ENCODE results near the gene MLX. TPM values are rescaled to one million over a fixed set of nuclear protein-coding genes. Genes with fewer than 3 reads are reported as not detected.

MLX gene
- total and polyA plus RNA-seq, 2 donors (not counting 1 experiment from before 2014, with no cell fraction given): 62.4 to 66.6 TPM

- H2AFZ ChIP-seq (ENCODE audit: insufficient read depth, low read depth, low read length, poor library complexity, severe bottlenecking): peak overlapping the region; percentile 98
- CTCF ChIA-PET: interaction anchor here (0.6 to 3.3 kb wide), 20 partner anchors 11 to 825 kb away, joined by 3 to 35 read pairs (median 4); partner anchors contain the start of genes PLEKHH3 and PSMC3IP
- WGBS (ENCODE audit: insufficient coverage): 1% methylated on average over 27 of the region's 30 CpGs
These were observed 41.6 kb downstream of the MLX start for GRCh38 chr17:42608305-42609181.

More at GRCh38 chr17:42608305-42609181, 41.6 kb downstream of the MLX start:
- H3K4me2 ChIP-seq (replicated peaks; ENCODE audit: low read depth, low read length, poor library complexity, severe bottlenecking): peak overlapping the region; percentile 82
- H3K9ac ChIP-seq (ENCODE audit: low read length): peak overlapping the region; percentile 91
- peaks cover 49% of the 10 kb centered on the region for H4K20me1 ChIP-seq (ENCODE audit: control insufficient read depth, insufficient read depth, low read length, poor library complexity, severe bottlenecking)
- POLR2A ChIA-PET: interaction anchor here (0.6 to 3.0 kb wide), 6 partner anchors 17 to 232 kb away, joined by 3 to 19 read pairs (median 5); partner anchors contain the start of genes PLEKHH3 and PSMC3IP
- Mint-ChIP-seq H3K27me3 (no peaks in the 10 kb centered on the region), H3K4me1 (peaks cover 56% of the 10 kb centered on the region), H3K4me3 (peak overlapping the region; percentile 100), H3K9me3 (ENCODE audit: insufficient read depth) (no peaks in the 10 kb centered on the region), H3K27ac (peak overlapping the region; percentile 98)
- H3K9me3 ChIP-seq (ENCODE audit: control extremely low read depth in 1 of 3, control insufficient read depth in 2 of 3, insufficient read depth in 1 of 3, low read length in 2 of 3): no peaks in the 10 kb centered on the region
- intact Hi-C loops (cut with micrococcal nuclease): loop anchor here (1.0 kb wide), 7 partner anchors 31 to 390 kb away; partner anchors contain the start of genes EZH1, NAGLU, PSMC3IP and PTGES3L
- peak overlapping the region; percentile 73 to 94 (median 83) for H3K4me3 ChIP-seq (ENCODE audit: control extremely low read depth in 1 of 5, extremely low read depth in 1 of 5, insufficient read depth in 1 of 5, low read depth in 2 of 5, low read length in 4 of 5)
- peaks cover 0 to 17% of the 10 kb centered on the region in 2 experiments for H3K36me3 ChIP-seq (replicated peaks in 1 of 2; ENCODE audit: control extremely low read depth in 1 of 2, control insufficient read depth in 1 of 2, extremely low read depth in 1 of 2, insufficient read depth in 2 of 2, low read length in 1 of 2)
- peak overlapping the region; percentile 79 to 95 for H3K27ac ChIP-seq (ENCODE audit: low read length in 2 of 2)
- no peak for TF ChIP-seq CTCF (IDR thresholded peaks at IDR 0.05)
- no peak for TF ChIP-seq EZH2 (IDR thresholded peaks at IDR 0.05; ENCODE audit: borderline replicate concordance, insufficient read depth, low read depth, low read length, poor library complexity, severe bottlenecking)
- ATAC-seq (ENCODE audit: low read depth): peak; percentile 42
- peaks cover 63% of the 10 kb centered on the region for H3K79me2 ChIP-seq (ENCODE audit: control insufficient read depth, insufficient read depth, low read length)
- peaks cover 40 to 44% of the 10 kb centered on the region in 2 donors for H3K4me1 ChIP-seq (ENCODE audit: control insufficient read depth in 2 of 2, insufficient read depth in 2 of 2, low read length in 2 of 2)
- DNase-seq: no peak
- no peaks in the 10 kb centered on the region for H3K27me3 ChIP-seq (replicated peaks in 1 of 4; ENCODE audit: control extremely low read depth in 1 of 4, control insufficient read depth in 3 of 4, insufficient read depth in 4 of 4, low read length in 3 of 4)
